Tracheal epithelial cell (primary cell): ENCODE measurements around the gene CASKIN2. TPM values are rescaled to one million over a fixed set of nuclear protein-coding genes. Genes with fewer than 3 reads are reported as not detected.

Experiments
- total RNA-seq: library from RNA; depleted of rRNA; stranded (reverse); fragments of >200 nt; gene quantifications from 2 replicates; pipeline ENCODE4 v1.2.1, GENCODE V29; 2014

CASKIN2 gene
- 2.3 and 3.9 TPM in 2 replicates for total RNA-seq

GRCh38 chr17:75515496-75516254 is at the start of gene CASKIN2:
Gene CASKIN2 (minus strand): TSS chr17:75515537. CDS start chr17:75513804, 1,733 bp downstream.

GRCh38 chr17:75524970-75525805 is 9.9 kb upstream of the CASKIN2 start, which contains the start of gene LLGL2:
Gene LLGL2 (plus strand): TSS chr17:75525697. CDS start chr17:75543427, 17,730 bp downstream.

GRCh38 chr17:75516255-75516618 is 900 bp upstream of the CASKIN2 start, which contains the start of gene TSEN54:
Gene TSEN54 (plus strand): TSS chr17:75516528. CDS start chr17:75516561, 33 bp downstream.

GRCh38 chr17:75456417-75457046 is 58.8 kb downstream of the CASKIN2 start, which contains the start of gene TMEM94:
Gene TMEM94 (plus strand): TSS chr17:75456635. CDS start chr17:75471906, 15,271 bp downstream.

Other genes starting within 250 kb of the CASKIN2 start
- gene MIF4GD, start 244.3 kb downstream of the CASKIN2 start, total RNA-seq: 16.4 and 29.0 TPM in 2 replicates
- 8.2 and 14.3 TPM in 2 replicates for gene SLC25A19, start 226.1 kb downstream of the CASKIN2 start, total RNA-seq
- 65.6 and 80.5 TPM in 2 replicates for gene GRB2, start 109.9 kb downstream of the CASKIN2 start, total RNA-seq
- 22.2 and 29.0 TPM in 2 replicates for gene TMEM94, start 58.9 kb downstream of the CASKIN2 start, total RNA-seq
- gene TSEN54, start 991 bp upstream of the CASKIN2 start, total RNA-seq: 20.2 and 50.1 TPM in 2 replicates
- 50.6 and 58.0 TPM in 2 replicates for gene LLGL2, start 10.2 kb upstream of the CASKIN2 start, total RNA-seq
- gene MYO15B, start 72.3 kb upstream of the CASKIN2 start, total RNA-seq: 4.5 and 6.3 TPM in 2 replicates
- gene SMIM5, start 117.9 kb upstream of the CASKIN2 start, total RNA-seq: 0.96 and 2.1 TPM in 2 replicates
- 15.4 and 17.5 TPM in 2 replicates for gene RECQL5, start 151.6 kb upstream of the CASKIN2 start, total RNA-seq
- 46.3 and 67.2 TPM in 2 replicates for gene SAP30BP, start 151.8 kb upstream of the CASKIN2 start, total RNA-seq
- 367 and 716 TPM in 2 replicates for gene ITGB4, start 205.9 kb upstream of the CASKIN2 start, total RNA-seq
- 26.0 and 43.9 TPM in 2 replicates for gene GALK1, start 249.7 kb upstream of the CASKIN2 start, total RNA-seq